ENCODE data around the gene IFIT3.

Gene IFIT3

DNA sequence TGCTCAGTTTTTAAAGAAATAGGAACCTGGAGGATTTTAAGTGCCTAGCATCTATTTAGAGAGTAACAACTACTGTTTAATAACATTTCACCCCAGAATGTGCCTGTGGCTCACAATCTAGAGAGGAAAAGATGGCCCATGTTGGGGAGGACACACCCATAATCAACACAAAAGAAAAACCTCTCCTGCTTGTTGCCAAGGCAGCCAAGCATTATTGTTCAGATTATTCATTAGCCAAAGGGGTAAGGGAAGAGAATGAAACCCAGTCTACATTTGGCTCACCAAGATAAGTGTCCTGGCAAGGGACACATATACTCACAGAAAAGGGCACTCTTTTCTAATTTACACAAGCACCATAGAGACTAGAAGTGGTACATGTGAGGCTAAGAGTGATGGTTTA lies 32.4 kb downstream of the IFIT3 start:
- no peak for DNase-seq (ENCODE audit: low spot score)

DNA sequence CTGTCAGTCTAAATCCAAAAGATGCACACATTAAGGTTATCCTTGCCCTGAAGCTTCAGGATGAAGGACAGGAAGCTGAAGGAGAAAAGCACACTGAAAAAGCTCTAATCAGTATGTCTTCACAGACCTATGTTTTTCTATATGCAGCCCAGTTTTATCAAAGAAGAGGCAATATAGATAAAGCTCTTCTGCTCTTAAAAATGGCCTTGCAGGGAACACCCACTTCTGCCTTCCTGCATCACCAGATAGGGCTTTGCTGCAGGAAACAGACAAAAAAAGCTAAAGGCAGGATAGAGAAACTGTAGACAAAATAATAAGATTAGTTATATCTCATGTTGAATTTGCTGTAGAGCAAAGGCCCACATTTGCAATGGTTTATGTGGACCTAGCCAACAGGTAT lies 35.1 kb downstream of the IFIT3 start:
- no peak for DNase-seq (ENCODE audit: low spot score)

DNA sequence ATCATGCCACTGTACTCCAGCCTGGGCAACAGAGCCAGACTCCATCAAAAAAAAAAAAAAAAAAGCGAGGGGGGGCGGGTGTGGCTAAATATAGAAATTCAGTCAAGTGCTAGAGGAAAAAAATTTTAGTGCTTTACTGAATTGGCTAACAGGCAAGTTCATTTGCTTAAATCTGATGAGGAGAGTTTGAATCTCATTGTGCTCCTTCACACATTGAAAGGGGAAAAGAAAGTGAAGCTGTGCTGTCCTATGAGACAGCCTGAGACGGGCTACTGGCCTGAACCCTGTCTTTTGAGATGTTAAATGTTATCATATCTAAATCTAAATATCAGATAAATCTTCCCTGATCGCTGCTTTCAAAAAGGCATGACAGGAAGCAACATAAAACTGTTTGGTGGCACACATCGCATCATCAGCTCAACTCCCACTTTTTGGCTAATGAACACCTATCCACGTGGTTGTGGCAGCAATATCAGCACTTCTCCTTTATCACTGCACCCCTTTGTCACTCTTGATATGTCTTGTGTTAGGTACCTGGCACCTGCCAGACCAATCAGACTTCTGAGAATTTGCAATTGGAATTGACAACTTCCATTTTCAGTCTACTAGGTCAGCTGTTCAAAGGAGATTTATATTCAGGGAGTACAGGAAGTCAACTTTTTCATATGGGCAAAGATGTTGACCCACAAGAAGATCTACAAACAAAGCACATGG lies 36.1 kb downstream of the IFIT3 start:
- DNase-seq (ENCODE audit: low spot score), result no peak

DNA sequence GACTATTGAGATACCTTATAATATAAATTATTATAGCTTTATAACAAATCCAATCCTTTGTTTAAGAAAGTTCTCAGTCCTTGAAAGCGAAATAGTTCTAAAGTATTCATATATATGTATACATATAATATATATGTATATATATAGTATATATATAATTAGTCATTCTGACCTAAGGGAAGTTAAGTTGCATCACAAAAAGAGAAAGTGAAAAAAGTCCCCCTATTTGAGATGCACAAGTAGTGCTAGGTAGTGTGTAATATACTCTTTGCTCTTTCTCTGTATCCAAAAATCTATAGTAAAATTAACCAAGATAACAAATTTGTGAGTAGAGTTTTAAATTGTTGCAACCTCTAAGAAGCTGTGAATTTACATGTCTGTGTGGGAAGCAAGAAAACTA lies 36.7 kb downstream of the IFIT3 start:
- DNase-seq (ENCODE audit: low spot score), result no peak

DNA sequence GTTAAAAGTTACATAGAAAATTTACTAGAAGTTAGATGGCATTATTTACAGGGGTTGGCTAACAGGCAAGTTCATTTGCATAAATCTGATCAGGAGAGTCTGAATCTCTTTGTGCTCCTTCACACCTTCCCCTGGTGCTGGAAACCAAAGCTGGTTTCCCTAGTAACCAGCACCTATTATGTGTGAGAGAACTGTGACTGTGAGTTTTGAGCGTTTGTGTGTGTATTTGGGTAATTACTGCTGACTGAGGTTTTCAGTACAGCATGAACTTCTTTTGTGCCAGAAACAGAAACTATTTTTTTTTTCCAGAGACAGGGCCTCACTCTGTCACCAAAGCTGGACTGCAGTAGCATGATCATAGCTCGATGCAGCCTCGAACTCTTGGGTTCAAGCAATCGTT lies 39.7 kb downstream of the IFIT3 start:
- DNase-seq (ENCODE audit: low spot score), result no peak

DNA sequence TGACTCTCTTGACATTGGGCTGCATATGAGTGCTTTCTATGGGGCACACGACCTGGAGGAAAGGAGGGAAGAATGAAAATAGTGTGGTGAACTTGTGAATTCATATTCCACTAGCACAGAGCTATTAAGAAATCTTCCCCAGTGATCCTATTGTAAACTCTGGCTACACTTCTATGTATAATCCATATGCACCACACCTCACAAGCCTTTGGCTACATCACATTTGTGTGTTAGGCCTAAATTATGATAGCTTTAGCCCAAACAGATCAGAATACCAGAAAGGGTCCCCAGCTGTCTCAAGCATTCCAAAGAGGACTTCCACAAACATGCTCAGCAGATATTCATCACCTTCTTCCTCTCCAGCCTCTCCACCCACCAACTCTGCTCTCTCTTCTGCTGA lies 40.3 kb downstream of the IFIT3 start:
- DNase-seq (ENCODE audit: low spot score), result no peak

DNA sequence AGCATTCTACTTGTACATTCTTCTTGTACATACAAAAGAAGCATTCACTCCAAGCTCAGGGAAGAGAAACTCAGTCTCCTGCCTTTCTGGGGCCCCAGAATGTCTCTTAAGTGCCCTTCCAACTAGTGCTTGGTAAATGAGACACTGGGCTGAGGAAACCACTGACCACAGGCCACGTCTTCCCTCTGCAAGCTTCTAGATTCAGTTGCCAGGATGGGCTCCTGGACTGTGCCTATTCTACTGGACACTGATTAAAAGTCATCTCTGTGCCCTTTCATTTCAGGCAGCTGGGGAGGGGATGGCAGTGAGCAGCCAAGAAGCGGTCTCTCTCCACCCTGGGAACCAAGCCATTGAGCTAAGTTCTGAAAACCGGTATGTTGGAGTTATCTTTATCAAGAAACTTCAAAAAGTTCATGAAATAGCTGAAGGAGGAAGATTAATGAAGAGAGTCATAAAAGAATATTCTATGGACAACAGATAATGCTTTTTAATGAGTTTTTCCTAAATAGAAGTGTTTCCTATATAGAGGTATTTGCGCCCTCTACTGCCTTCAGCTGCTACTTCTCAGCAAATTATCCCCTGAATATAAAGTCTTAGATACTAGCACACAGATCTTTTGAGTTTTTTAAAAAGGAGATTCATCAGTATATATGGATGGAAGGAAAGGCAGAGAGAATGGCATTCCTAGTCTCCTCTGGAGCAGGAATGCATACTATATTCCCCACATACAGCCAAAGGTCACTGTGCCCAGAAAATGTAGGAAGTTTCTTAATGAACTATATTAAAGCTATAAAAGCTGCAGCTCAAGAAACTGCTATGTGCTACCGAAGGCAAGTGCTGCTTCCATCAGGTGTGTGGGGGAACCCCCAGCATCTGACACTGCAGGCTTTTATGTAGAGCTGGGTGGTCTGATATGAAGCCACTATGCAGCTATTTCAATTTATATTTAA lies 41.6 kb downstream of the IFIT3 start:
- no peak for DNase-seq (ENCODE audit: low spot score)

DNA sequence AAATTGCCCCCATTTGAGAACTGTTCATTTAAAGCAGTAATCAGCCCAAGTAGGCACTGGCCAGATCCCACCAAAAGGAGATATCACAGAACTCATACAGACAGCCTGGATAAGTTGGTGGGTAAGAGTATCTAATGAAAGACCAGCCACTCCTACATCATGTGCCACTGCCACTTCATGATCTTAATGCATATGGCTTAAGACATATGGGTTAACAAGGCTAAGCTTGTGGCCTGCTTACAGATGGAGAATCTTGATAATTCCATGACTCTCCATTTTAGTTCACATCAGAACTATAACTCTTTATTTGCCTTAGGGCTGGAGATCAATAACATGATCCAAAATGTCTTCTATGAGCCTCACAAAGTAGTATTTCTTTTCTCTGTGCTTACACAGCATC lies 43.3 kb downstream of the IFIT3 start:
- no peak for DNase-seq (ENCODE audit: low spot score)

DNA sequence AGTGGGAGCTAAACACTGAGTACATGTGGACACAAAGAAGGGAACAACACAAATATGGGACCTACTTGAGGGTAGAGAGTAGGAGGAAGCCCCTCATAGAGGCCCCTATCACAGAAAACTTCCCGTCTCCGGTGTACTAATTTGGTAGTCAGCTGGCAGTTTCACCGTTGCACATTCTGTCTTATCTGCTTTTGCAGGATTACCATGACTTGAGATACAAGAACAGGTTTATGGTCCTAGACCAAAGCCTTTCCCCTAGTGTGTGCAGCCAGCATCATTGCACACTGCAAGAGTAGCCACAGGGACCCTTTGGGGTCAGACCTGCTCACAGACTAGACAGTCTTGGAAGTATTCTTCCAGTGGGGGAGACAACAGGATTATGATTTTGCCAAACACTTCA lies 44.2 kb downstream of the IFIT3 start:
- no peak for DNase-seq (ENCODE audit: low spot score)

DNA sequence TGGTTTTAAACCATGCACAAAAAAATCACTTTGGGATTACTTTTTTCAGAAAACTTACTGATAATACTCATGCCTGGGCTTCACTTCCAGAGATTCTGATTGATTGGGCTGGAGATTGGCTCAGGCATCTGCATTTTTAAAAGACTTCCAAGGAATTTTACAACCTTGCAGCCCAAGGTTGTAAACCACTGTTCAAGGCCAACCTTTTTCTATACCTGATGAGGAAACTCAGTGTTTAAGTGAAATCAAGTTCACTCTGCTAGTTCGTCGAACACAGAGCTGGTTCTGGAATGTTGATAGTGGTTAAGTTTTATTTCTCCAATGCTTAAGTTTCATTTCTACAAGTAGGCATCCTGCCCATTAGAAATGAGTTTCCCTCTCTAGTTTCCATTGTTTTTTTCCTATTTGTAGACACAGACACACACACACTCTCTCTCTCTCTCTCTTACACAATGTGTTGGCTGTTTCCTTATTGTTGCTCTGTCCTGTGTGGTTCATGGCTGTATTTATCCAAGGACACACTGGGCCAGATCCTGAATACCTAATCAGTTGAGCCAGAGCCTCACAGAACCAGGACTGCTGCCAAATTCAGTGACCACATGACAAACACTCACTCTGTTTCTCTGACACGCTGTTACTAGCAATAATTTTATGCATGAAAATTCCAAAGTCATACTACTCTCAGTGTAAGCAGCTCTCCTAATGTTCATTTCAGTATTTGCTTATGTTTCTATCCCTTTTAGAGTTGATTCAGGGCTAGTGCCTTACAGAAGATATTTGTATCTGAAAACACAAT lies 46.3 kb downstream of the IFIT3 start:
- DNase-seq (ENCODE audit: low spot score), result no peak

DNA sequence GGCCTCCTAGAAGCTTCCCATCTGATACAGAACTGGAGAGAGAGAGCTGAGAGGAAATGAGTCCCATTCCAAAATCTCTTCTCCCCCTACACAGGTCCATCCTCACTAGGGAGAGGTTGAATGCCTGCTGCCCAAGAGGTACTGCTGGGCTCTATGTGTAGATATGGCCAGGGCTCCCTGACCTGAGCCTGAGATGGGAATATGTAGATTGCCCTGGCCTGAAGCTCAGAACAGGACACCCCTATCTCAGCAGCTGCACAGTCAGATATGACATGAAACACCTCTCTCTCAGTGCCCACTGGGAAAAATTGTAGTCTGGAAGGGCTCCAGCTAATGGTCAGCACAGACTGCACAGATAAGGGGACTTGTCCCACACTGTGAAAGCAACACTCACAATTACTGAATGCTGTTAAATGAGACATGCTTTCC lies 46.9 kb downstream of the IFIT3 start:
- DNase-seq (ENCODE audit: low spot score), result no peak

DNA sequence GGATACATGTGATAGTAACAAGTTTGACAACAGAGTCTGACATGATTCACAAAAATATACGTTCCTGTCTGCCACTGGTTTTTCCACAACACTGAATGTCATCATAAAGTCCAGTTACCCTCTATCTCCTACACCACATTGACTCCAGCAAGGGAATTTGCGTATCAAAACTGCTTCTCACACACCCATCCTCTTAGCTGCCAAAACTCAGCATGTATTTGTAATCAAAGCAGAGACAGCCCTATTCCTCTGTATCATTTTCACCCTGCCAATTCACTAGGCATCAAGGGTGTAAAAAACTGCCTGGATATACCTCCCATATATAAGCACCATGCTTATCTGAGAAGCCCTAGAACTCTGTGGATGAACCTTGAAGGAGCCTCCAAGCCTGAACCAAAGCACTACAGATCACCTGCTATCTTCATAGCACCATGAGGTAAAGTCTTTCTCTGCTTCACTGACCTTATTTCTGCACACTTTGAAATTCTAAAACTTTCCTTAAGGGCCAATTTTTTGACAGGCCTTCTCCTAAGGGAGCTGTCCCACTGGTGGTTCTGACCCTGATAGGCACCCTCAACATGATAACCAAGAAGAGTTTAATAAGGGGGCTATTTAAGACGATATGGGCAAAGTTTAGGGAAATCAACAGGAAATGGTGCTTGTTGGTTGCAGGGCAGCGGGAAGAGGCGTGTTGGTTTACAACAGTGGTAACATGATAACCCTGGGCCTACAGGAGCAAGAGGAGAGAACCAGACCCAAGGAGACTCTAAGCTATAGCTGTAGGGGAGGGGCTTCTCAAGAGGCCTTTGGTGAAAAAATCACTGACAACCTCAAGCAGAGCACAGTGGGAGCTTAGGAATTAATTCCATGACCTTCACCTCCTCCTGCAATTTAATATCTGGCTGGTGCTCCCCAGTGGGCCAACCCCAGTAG lies 50.2 kb downstream of the IFIT3 start, which contains the start of gene IFIT1B:
Gene IFIT1B, plus strand, starts transcription at position 352 of the 933 bp plus-strand sequence. Its CDS starts 80 bp downstream, at position 432.
- DNase-seq (ENCODE audit: low spot score), result no peak

DNA sequence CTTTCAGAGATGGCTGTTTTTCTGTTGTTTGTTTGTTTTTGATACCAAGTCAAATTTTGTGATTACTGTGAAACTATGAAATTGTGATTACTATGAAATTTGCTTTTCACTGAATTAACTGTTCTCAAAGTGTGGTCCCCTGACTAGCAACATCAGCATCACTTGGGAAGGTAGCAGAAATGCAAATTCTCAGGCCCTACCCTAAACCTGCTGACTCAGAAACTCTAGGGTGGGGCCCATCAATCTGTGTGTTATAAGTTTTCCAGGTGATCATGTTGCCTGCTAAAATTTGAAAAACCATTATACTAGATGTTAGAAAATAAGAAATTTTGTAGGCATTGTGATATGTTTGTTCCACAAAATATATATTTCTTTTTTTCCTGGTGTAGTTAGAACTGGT lies 51.3 kb downstream of the IFIT3 start:
- DNase-seq (ENCODE audit: low spot score), result no peak

DNA sequence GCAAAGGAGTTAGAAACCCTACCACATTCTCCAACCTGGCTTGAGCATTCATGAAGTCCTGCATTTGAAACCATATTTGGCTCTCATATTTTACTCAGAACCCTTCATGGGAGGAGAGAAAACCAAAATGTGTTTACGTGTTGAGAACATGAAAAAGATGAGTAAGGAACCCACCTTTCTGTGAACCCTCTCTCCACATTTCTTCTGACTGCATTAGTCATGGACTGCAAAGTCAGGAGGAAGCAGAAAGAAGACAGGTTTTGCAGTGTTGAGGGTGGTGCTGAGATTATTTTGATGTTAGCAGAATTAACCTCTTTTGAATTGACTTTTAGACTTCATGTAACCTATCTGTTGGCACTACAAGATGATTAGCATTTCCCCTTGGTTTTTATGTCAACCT lies 55.0 kb downstream of the IFIT3 start:
- DNase-seq (ENCODE audit: low spot score), result no peak

DNA sequence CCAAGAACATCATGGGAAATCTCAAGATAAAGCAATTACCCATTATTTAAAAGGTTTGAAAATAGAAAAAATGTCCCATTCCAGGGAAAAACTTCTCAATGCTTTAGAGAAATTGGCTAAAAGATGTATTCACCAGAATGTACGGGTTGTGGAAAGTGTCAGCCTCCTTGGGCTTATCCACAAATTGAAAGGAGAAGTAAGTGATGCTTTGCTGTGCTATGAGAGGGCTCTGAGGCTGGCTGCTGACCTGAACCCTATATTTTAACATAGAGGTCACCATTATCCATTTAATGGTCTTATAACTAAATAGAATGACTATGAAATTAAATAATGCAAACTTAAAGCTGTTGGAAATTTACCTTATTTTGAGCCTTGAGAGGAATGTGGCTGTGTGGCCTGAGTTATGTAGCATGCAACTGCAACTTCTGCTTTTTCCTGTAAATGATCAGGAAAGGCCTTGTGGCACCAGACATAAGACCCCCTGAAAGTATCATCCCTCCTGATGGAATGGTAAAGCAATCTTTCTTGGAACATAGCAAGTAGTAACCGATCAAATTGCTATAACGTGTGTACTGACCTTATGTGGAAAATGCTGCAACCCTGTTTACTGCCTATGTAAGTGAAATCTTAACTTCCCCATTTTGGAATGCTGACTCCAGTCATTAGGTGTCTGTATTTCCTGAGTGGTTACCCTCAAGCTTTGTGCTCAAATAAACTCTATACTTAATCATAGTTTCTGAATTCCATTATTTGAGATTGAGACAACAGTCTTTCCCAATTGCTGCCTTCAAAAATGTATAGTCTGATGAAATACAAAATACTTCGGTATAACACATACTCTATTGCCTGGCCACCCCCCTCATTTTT lies 56.9 kb downstream of the IFIT3 start:
- no peak for DNase-seq (ENCODE audit: low spot score)

DNA sequence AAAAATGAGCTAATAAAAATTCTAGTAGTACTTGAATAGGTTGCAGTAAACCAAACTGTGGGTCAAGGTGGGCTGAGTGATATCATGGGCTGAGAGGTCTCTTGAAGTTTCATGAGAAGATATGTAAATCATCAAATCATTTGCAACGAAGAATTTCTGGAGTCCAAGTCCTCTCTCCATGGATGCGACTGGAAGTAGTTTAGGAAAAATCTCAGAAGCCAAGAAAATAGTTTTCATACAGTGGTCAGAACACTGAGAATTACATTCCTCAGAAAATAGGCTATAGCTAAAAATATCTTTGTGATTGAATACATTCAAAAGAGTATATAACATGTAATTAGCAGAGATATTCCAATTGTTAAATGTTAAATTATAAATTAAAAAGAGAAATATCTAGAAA lies 61.0 kb downstream of the IFIT3 start:
- no peak for DNase-seq (ENCODE audit: low spot score)

DNA sequence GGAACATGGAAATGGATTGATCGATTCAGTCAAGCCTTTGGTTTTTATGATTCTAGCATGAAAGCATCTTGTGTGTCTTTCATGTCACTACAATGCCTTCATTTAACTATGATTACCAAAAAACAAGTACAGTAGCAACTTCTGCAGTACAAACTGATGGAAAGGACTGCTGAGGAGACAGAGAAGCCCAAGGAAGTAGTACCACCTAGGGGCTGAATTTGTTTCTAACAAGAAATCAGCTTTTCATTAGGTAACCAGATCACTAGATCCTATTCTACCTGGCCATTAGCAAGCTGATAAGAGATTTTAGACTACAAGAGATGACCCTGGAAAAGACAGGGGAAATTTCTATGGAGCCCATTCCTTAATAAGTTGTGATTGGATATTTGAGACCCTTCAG lies 61.5 kb downstream of the IFIT3 start:
- DNase-seq (ENCODE audit: low spot score), result no peak

Data from ecto neural progenitor cell (in vitro differentiated cells).